Measurements from ENCODE around the gene MMRN1. TPM values are rescaled to one million over a fixed set of nuclear protein-coding genes. Genes with fewer than 3 reads are reported as not detected.

MMRN1 gene
- total RNA-seq, 2 donors from 2014 or later = 6.7 to 11.9 TPM

GRCh38 chr4:89949782-89950387 is 55.2 kb downstream of the MMRN1 start:
- Histone ChIP-seq H3K4me1 (no peaks in the 10 kb centered on the region), H3K9me3 (no peaks in the 10 kb centered on the region), H3K4me3 (no peak overlapping the region), H3K9ac (ENCODE audit: low read depth in 2 of 2, low read length in 2 of 2) (no peak overlapping the region), H3K27ac (no peak overlapping the region), H3K36me3 (no peaks in the 10 kb centered on the region), H3K27me3 (no peaks in the 10 kb centered on the region)
- no peak for TF ChIP-seq CTCF (IDR thresholded peaks at IDR 0.05)
- DNase-seq = no peak
- intact Hi-C loops (cut with DNase I) = no loop called here

- H3K27me3 ChIP-seq = no peaks in the 10 kb centered on the region
- intact Hi-C loops (cut with DNase I) = no loop called here
- no peak for TF ChIP-seq CTCF (IDR thresholded peaks at IDR 0.05)
- no peak overlapping the region for H3K9ac ChIP-seq (ENCODE audit: low read depth in 2 of 2, low read length in 2 of 2)
- no peaks in the 10 kb centered on the region for H3K4me1 ChIP-seq
- no peak overlapping the region for H3K4me3 ChIP-seq
- no peaks in the 10 kb centered on the region for H3K36me3 ChIP-seq
- no peak overlapping the region for H3K27ac ChIP-seq
- no peaks in the 10 kb centered on the region for H3K9me3 ChIP-seq
- DNase-seq = no peak
Observed at GRCh38 chr4:89952458-89952857, 57.8 kb downstream of the MMRN1 start.

GRCh38 chr4:89954906-89955695 is 60.4 kb downstream of the MMRN1 start:
- H3K4me3 ChIP-seq = no peak overlapping the region
- no peak for TF ChIP-seq CTCF (IDR thresholded peaks at IDR 0.05)
- intact Hi-C loops (cut with DNase I) = no loop called here
- H3K9me3 ChIP-seq = no peaks in the 10 kb centered on the region
- no peaks in the 10 kb centered on the region for H3K27me3 ChIP-seq
- no peak overlapping the region for H3K9ac ChIP-seq (ENCODE audit: low read depth in 2 of 2, low read length in 2 of 2)
- no peak for DNase-seq
- no peaks in the 10 kb centered on the region for H3K4me1 ChIP-seq
- H3K27ac ChIP-seq = no peak overlapping the region
- H3K36me3 ChIP-seq = no peaks in the 10 kb centered on the region

DNA sequence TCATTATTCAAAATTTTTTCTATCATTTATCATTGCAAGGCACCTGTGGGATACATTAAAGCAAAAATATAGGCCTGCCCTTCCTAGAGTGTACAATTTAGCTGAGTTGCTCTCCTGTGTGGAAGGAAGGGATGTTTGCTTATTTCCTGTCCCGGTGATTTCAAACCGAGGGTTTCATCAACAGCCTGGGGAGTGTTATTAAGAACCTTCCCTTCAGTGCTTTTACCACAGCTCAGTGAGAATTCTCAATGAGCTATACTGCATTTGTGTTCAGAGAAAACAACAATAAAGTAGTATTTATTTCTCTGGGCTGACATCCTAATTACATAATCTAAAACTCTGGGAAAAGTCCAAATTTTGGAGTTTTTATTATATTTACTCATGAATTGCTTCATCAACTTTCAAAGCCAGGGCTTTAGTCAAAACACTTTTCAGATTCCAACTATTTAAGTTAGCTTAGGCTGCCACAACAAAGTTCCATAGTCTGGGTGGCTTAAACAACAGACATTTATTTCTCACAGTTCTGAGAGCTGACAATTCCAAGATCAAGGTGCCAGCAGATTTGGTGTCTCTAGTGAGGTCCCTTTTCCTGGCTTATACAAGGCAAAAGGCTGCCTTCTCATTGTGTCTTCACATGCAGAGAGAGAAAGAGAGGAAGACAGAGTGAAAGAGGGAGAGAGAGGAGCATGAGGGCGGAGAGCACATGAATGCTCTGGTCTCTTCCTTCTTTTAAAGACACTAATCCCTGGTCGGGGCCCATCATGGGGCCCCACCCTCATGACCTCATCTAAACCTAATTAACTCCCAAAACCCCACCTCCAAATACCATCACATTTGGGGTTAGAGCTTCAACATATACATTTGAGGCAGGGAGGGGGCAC is 62.6 kb downstream of the MMRN1 start:
- intact Hi-C loops (cut with DNase I) = no loop called here
- DNase-seq = no peak
- Histone ChIP-seq H3K27ac (no peak overlapping the region), H3K36me3 (no peaks in the 10 kb centered on the region), H3K9ac (ENCODE audit: low read depth in 2 of 2, low read length in 2 of 2) (no peak overlapping the region), H3K4me3 (no peak overlapping the region), H3K9me3 (no peaks in the 10 kb centered on the region), H3K27me3 (no peaks in the 10 kb centered on the region), H3K4me1 (no peaks in the 10 kb centered on the region)
- TF ChIP-seq CTCF (IDR thresholded peaks at IDR 0.05) = no peak

DNA sequence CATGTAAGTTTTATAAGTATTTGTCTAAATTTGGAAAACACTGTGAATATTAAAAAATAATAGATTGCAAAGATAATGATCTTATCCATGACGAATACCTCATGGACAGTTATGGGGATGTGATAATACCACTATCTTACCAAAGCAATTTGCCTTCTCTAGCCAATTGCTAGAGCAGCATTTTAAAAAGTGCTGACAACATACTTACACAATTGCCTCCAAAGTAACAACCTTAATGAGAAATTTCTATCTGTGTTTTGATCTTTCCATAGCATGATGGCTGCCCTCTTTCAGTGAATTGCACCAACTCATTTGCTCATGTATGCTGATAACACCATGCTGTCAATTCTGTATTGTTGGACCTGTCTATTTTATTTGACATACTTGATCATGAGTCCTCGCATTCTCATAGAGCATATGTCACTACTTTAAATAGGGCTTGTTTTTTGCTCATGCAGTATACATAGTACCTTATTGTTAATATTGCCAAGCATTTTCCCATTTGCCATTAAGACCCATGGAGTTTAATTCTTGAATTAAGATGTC is 87.2 kb downstream of the MMRN1 start:
- H3K9me3 ChIP-seq = no peaks in the 10 kb centered on the region
- no peak for DNase-seq
- no peaks in the 10 kb centered on the region for H3K36me3 ChIP-seq
- no peak for TF ChIP-seq CTCF (IDR thresholded peaks at IDR 0.05)
- no peak overlapping the region for H3K4me3 ChIP-seq
- no peaks in the 10 kb centered on the region for H3K27me3 ChIP-seq
- no peak overlapping the region for H3K27ac ChIP-seq
- no peaks in the 10 kb centered on the region for H3K4me1 ChIP-seq
- no peak overlapping the region for H3K9ac ChIP-seq (ENCODE audit: low read depth in 2 of 2, low read length in 2 of 2)
- intact Hi-C loops (cut with DNase I) = no loop called here

All from colonic mucosa (tissue), 4 donors.